ENCODE measurements around the gene ERI3. TPM values are rescaled to one million over a fixed set of nuclear protein-coding genes. Genes with fewer than 3 reads are reported as not detected.

ERI3 gene
- total and polyA plus RNA-seq, 5 donors, result 36.4 to 56.3 (median 49.7) TPM

Other genes starting within 250 kb of the ERI3 start
- gene KLF17, start 236.4 kb downstream of the ERI3 start, total RNA-seq, result not detected
- not detected for gene KLF17, start 236.4 kb downstream of the ERI3 start, polyA plus RNA-seq
- gene KLF18, start 213.6 kb downstream of the ERI3 start, total RNA-seq, result not detected
- not detected for gene KLF18, start 213.6 kb downstream of the ERI3 start, polyA plus RNA-seq
- 10 to 100 TPM; 26.2 to 35.9 (median 32.6) TPM for gene DMAP1, start 141.8 kb downstream of the ERI3 start, total RNA-seq
- gene DMAP1, start 141.8 kb downstream of the ERI3 start, polyA plus RNA-seq, result 26.7 TPM
- gene RNF220, start 50.0 kb upstream of the ERI3 start, total RNA-seq, result 10 to 100 TPM; 56.0 to 81.7 (median 69.3) TPM
- gene RNF220, start 50.0 kb upstream of the ERI3 start, polyA plus RNA-seq, result 74.1 TPM